ENCODE results near the gene ESRP2. TPM values are rescaled to one million over a fixed set of nuclear protein-coding genes. Genes with fewer than 3 reads are reported as not detected.

ESRP2 gene

Small RNAs within 50 kb of the gene (small RNA-seq; reads per million reads assigned to genes)
- gene RF00554 (not detected), gene RNU6-1262P (not detected)

Measured in skeletal muscle satellite cell (primary cell).